Muscle of leg (tissue), 11 donors: ENCODE results near the gene CACNG6. TPM values are rescaled to one million over a fixed set of nuclear protein-coding genes. Genes with fewer than 3 reads are reported as not detected.

Experiments
- DNase-seq: peaks from one replicate; pipeline ENCODE4 v3.0.0; 2013
- H3K27ac ChIP-seq: one replicate; pipeline ENCODE4 v1.5.1; 2013; ENCODE audit warnings: mild to moderate bottlenecking, low read length, control low read depth
- H3K27me3 ChIP-seq: one replicate; pipeline ENCODE4 v1.6.1; 2013; ENCODE audit warnings: low read length; ENCODE audit not compliant: control insufficient read depth, insufficient read depth
- H3K36me3 ChIP-seq: one replicate; pipeline ENCODE4 v1.6.1; 2013; ENCODE audit warnings: low read length; ENCODE audit not compliant: control insufficient read depth, insufficient read depth
- H3K4me1 ChIP-seq: one replicate; pipeline ENCODE4 v1.6.1; 2013; ENCODE audit warnings: low read length; ENCODE audit not compliant: control insufficient read depth, insufficient read depth
- H3K4me3 ChIP-seq: one replicate; pipeline ENCODE4 v1.5.1; 2013; ENCODE audit warnings: low read length, control low read depth
- H3K9me3 ChIP-seq: replicated peaks from 2 replicates; pipeline ENCODE4 v1.6.1; 2013; ENCODE audit warnings: low read depth, low read length; ENCODE audit not compliant: control insufficient read depth
- WGBS: methylation state at CpG from one replicate; pipeline ENCODE4 v1.1.5; 2013; ENCODE audit warnings: missing lambda C conversion rate; ENCODE audit not compliant: insufficient coverage; 5-methylcytosine and 5-hydroxymethylcytosine counted together
- polyA plus RNA-seq, 8 donors: library from polyadenylated mRNA; unstranded; fragments of 120-200 nt; gene quantifications; one replicate each; pipeline versions ENCODE4 v1.2.1 to v1.2.3, GENCODE V29; 2013; ENCODE audit warnings: inconsistent platforms in 1 of 8, low replicate concordance in 1 of 8; ENCODE audit not compliant: insufficient read length in 8 of 8, insufficient read depth in 1 of 8
- total RNA-seq: library from RNA; stranded (reverse); fragments of 120-200 nt; gene quantifications from one replicate; pipeline ENCODE4 v1.2.4, GENCODE V29; 2013

The CACNG6 gene
- total and polyA plus RNA-seq, 9 donors, result 21.5 to 47.8 (median 32.5) TPM

GRCh38 chr19:53994811-53995210 lies 3.4 kb downstream of the CACNG6 start:
- peaks cover 54% of the 10 kb centered on the region for H3K27me3 ChIP-seq
- peaks cover 24% of the 10 kb centered on the region for H3K4me1 ChIP-seq
- no peaks in the 10 kb centered on the region for H3K9me3 ChIP-seq
- no peak overlapping the region for H3K27ac ChIP-seq
- no peaks in the 10 kb centered on the region for H3K36me3 ChIP-seq
- DNase-seq, result no peak
- WGBS, result no CpG with 5 or more reads among the region's 5 CpGs
- no peak overlapping the region for H3K4me3 ChIP-seq

DNA sequence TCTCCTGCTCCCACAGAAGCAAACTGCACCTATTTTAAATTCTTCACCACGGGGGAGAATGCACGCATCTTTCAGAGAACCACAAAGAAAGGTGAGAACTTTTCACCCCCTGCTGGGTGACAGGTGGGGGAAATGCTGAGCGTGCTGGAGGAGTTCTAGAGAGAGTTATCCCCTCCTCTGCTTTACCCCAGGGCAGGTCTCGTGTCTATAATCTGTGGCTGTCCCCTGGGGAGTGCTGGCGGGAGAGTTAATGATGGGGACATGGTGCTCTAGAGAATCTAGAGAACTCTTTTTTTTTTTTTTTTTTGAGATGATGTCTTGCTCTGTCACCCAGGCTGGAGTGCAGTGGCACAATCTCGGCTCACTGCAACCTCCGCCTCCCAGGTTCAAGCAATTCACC lies 6.8 kb downstream of the CACNG6 start:
- DNase-seq, result no peak
- no CpG with 5 or more reads among the region's 7 CpGs for WGBS
- no peaks in the 10 kb centered on the region for H3K36me3 ChIP-seq
- no peak overlapping the region for H3K4me3 ChIP-seq
- no peaks in the 10 kb centered on the region for H3K9me3 ChIP-seq
- peaks cover 6% of the 10 kb centered on the region for H3K4me1 ChIP-seq
- H3K27ac ChIP-seq, result no peak overlapping the region
- peaks cover 31% of the 10 kb centered on the region for H3K27me3 ChIP-seq

GRCh38 chr19:53999694-54000093 lies 8.3 kb downstream of the CACNG6 start:
- Histone ChIP-seq H3K9me3 (no peaks in the 10 kb centered on the region), H3K4me1 (no peaks in the 10 kb centered on the region), H3K27ac (no peak overlapping the region), H3K27me3 (peaks cover 19% of the 10 kb centered on the region), H3K36me3 (no peaks in the 10 kb centered on the region), H3K4me3 (no peak overlapping the region)
- no peak for DNase-seq
- WGBS, result 65% methylated on average over 4 of the region's 5 CpGs

- DNase-seq, result no peak
- Histone ChIP-seq H3K36me3 (no peaks in the 10 kb centered on the region), H3K27me3 (peaks cover 11% of the 10 kb centered on the region), H3K4me3 (no peak overlapping the region), H3K27ac (no peak overlapping the region), H3K9me3 (no peaks in the 10 kb centered on the region), H3K4me1 (no peaks in the 10 kb centered on the region)
- no CpG with 5 or more reads among the region's 2 CpGs for WGBS
Observed at GRCh38 chr19:54001496-54001895, 10.1 kb downstream of the CACNG6 start.

- no peaks in the 10 kb centered on the region for H3K36me3 ChIP-seq
Observed at GRCh38 chr19:54002495-54003315, 11.3 kb downstream of the CACNG6 start.

GRCh38 chr19:54009440-54009839 lies 18.0 kb downstream of the CACNG6 start:
- Histone ChIP-seq H3K36me3 (no peaks in the 10 kb centered on the region), H3K27ac (no peak overlapping the region), H3K4me3 (no peak overlapping the region), H3K9me3 (no peaks in the 10 kb centered on the region), H3K27me3 (peaks cover 9% of the 10 kb centered on the region), H3K4me1 (no peaks in the 10 kb centered on the region)
- 98% methylated on average over 4 of the region's 8 CpGs for WGBS
- no peak for DNase-seq

More at GRCh38 chr19:54002495-54003315, 11.3 kb downstream of the CACNG6 start:
- Histone ChIP-seq H3K4me1 (no peaks in the 10 kb centered on the region), H3K27me3 (peaks cover 11% of the 10 kb centered on the region), H3K4me3 (no peak overlapping the region), H3K27ac (no peak overlapping the region), H3K9me3 (no peaks in the 10 kb centered on the region)
- no peak for DNase-seq
- 56% methylated on average over 2 of the region's 10 CpGs for WGBS

- no CpG with 5 or more reads among the region's 6 CpGs for WGBS
- Histone ChIP-seq H3K9me3 (no peaks in the 10 kb centered on the region), H3K4me1 (no peaks in the 10 kb centered on the region), H3K36me3 (no peaks in the 10 kb centered on the region), H3K27me3 (peaks cover 9% of the 10 kb centered on the region), H3K4me3 (no peak overlapping the region), H3K27ac (no peak overlapping the region)
- no peak for DNase-seq
Observed at GRCh38 chr19:54010474-54010873, 19.0 kb downstream of the CACNG6 start.

GRCh38 chr19:54011507-54012211 lies 20.2 kb downstream of the CACNG6 start:
- Histone ChIP-seq H3K4me3 (no peak overlapping the region), H3K36me3 (no peaks in the 10 kb centered on the region), H3K27me3 (peaks cover 9% of the 10 kb centered on the region), H3K4me1 (no peaks in the 10 kb centered on the region), H3K27ac (no peak overlapping the region), H3K9me3 (no peaks in the 10 kb centered on the region)
- DNase-seq, result no peak
- WGBS, result 20% methylated on average over 34 of the region's 36 CpGs

- Histone ChIP-seq H3K4me1 (no peaks in the 10 kb centered on the region), H3K4me3 (no peak overlapping the region), H3K36me3 (no peaks in the 10 kb centered on the region), H3K27me3 (peaks cover 9% of the 10 kb centered on the region), H3K9me3 (no peaks in the 10 kb centered on the region), H3K27ac (no peak overlapping the region)
- 54% methylated on average over 3 of the region's 8 CpGs for WGBS
- no peak for DNase-seq
Observed at GRCh38 chr19:54013866-54014265, 22.4 kb downstream of the CACNG6 start.

DNA sequence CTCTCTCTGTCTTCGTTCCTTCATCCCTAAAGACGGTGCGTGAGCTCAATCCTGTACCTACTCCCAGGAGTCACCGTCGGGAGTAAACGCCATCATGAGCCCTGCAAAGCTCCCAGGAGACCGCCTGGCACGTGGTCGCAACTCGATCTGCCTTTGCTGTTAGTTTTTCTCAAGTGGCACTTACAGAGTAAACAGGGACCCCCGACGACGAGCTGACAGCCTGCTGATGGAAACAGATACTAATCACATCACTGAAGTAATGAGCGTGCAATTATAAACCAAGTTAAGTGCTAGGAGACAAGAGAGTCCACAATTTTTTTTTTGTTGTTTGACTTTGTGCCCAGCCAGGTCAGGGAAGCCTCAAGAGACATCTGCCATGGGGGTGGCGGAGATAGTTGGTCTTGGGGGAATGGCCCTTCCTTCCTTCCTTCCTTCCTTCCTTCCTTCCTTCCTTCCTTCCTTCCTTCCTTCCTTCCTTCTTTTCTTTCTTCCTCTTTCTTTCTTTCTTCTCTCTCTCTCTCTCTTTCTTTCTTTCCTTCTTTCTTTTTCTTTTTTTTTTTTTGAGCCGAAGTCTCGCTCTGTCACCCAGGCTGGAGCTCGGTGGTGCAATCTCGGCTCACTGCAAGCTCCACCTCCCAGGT lies 23.6 kb downstream of the CACNG6 start:
- no peak overlapping the region for H3K4me3 ChIP-seq
- H3K27ac ChIP-seq, result no peak overlapping the region
- H3K4me1 ChIP-seq, result no peaks in the 10 kb centered on the region
- no peaks in the 10 kb centered on the region for H3K9me3 ChIP-seq
- no peak for DNase-seq
- WGBS, result 23% methylated on average over 9 of the region's 19 CpGs
- H3K36me3 ChIP-seq, result no peaks in the 10 kb centered on the region
- peaks cover 9% of the 10 kb centered on the region for H3K27me3 ChIP-seq
